CD8-positive, alpha-beta memory T cell (primary cell): ENCODE measurements around the gene ACTL8. TPM values are rescaled to one million over a fixed set of nuclear protein-coding genes. Genes with fewer than 3 reads are reported as not detected.

Experiments
- CTCF ChIA-PET: fragments of 350-600 bp; sonication (Branson Sonifier 250); formaldehyde crosslinking; loops from one replicate; lab custom pipeline; 2021; ENCODE audit warnings: antibody characterized with exemption; lab: Charles Lee
- POLR2A ChIA-PET: fragments of 350-600 bp; sonication (Branson Sonifier 250); formaldehyde crosslinking; loops from one replicate; lab custom pipeline; 2021; ENCODE audit warnings: antibody characterized with exemption; lab: Charles Lee
- DNase-seq, 5 donors: peaks; one replicate each; pipeline versions ENCODE4 v3.0.0 to v3.0.0-alpha.2; 2020 to 2022; ENCODE audit warnings: mixed read lengths in 1 of 5
- H3K27ac ChIP-seq: one replicate; pipeline ENCODE4 v1.7.0; 2013; ENCODE audit warnings: low read depth, mild to moderate bottlenecking, low read length, moderate library complexity
- H3K27me3 ChIP-seq: 2 replicates; pipeline ENCODE4 v1.7.0; 2013; ENCODE audit warnings: low read length, mild to moderate bottlenecking; ENCODE audit not compliant: insufficient read depth, poor library complexity, severe bottlenecking
- H3K36me3 ChIP-seq: 2 replicates; pipeline ENCODE4 v1.7.0; 2013; ENCODE audit warnings: mild to moderate bottlenecking, low read length, moderate library complexity; ENCODE audit not compliant: insufficient read depth
- H3K4me1 ChIP-seq: 2 replicates; pipeline ENCODE4 v1.7.0; 2013; ENCODE audit warnings: mild to moderate bottlenecking, low read length, moderate library complexity; ENCODE audit not compliant: insufficient read depth
- H3K4me3 ChIP-seq: 2 replicates; pipeline ENCODE4 v1.7.0; 2013; ENCODE audit warnings: mild to moderate bottlenecking, low read length
- H3K9me3 ChIP-seq: 2 replicates; pipeline ENCODE4 v1.7.0; 2013; ENCODE audit warnings: mild to moderate bottlenecking, low read length
- H3K27ac Mint-ChIP-seq, 8 donors: one replicate each; pipeline ENCODE4 v1.8.0; 2020 to 2021; ENCODE audit warnings: mixed read lengths in 8 of 8, mild to moderate bottlenecking in 6 of 8, inconsistent platforms in 3 of 8, moderate library complexity in 3 of 8
- H3K27me3 Mint-ChIP-seq, 2 donors: one replicate each; pipeline ENCODE4 v1.8.0; 2020 to 2021; ENCODE audit warnings: mixed read lengths in 2 of 2, mild to moderate bottlenecking in 1 of 2, moderate library complexity in 1 of 2
- H3K36me3 Mint-ChIP-seq, 3 donors: one replicate each; pipeline ENCODE4 v1.8.0; 2020 to 2021; ENCODE audit warnings: mixed read lengths in 3 of 3, inconsistent platforms in 1 of 3, mild to moderate bottlenecking in 1 of 3
- H3K4me1 Mint-ChIP-seq, 3 donors: one replicate each; pipeline ENCODE4 v1.8.0; 2020 to 2021; ENCODE audit warnings: mixed read lengths in 3 of 3, inconsistent platforms in 1 of 3, mild to moderate bottlenecking in 1 of 3
- H3K4me3 Mint-ChIP-seq, 7 donors: one replicate each; pipeline ENCODE4 v1.8.0; 2020 to 2021; ENCODE audit warnings: mixed read lengths in 7 of 7, mild to moderate bottlenecking in 6 of 7, moderate library complexity in 4 of 7, inconsistent platforms in 2 of 7
- H3K9me3 Mint-ChIP-seq, 5 donors: one replicate each; pipeline ENCODE4 v1.8.0; 2020 to 2022; ENCODE audit warnings: mixed read lengths in 5 of 5, mild to moderate bottlenecking in 3 of 5, moderate library complexity in 2 of 5, inconsistent platforms in 1 of 5
- polyA plus RNA-seq: library from polyadenylated mRNA; unstranded; fragments of 300-500 nt; fragmentation: Illumina TruSeq; gene quantifications from one replicate; pipeline ENCODE4 v1.2.3, GENCODE V29; 2021
- total RNA-seq, 2 experiments: library from RNA; stranded (reverse); gene quantifications; one replicate each; pipeline ENCODE4 v1.2.3, GENCODE V29; 2021

ACTL8 gene
- total and polyA plus RNA-seq, 3 experiments from 2014 or later: not detected

DNA sequence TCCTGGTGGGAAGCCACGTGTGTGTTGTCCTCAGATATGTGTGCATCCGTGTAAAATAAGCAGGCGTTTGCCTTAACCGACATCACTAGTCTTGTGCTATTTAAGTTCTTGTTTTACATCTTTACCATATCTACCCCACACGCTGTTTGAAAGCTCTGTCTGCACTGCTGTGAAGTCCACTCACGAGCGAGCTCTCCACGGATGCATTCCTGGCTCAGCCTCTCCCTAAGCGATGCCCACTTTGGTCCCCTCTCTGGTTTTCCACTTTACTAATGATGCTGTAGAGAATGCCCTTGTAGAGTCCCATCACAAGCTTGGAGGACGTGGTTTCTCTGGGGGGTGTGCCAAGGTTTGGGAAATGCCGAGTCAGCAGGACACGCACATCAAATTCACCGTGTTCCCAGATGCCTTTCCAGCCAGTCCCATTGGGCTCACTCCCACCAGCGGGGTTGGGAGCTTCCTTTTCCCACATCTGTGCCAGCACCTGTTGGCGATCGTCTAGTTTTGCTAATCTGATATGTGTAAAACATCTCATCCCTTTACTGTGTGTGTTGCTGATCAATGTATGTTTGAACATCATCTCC is 43.8 kb downstream of the ACTL8 start:
- Mint-ChIP-seq H3K27me3 (peaks cover 7 to 16% of the 10 kb centered on the region in 2 donors), H3K9me3 (peaks cover 0 to 3% (median 0%) of the 10 kb centered on the region in 5 donors), H3K27ac (no peak overlapping the region), H3K4me3 (no peak overlapping the region), H3K4me1 (no peaks in the 10 kb centered on the region), H3K36me3 (no peaks in the 10 kb centered on the region)
- CTCF ChIA-PET: no interaction called here
- Histone ChIP-seq H3K36me3 (no peaks in the 10 kb centered on the region), H3K4me3 (no peak overlapping the region), H3K4me1 (no peaks in the 10 kb centered on the region), H3K27me3 (no peaks in the 10 kb centered on the region), H3K27ac (no peak overlapping the region), H3K9me3 (no peaks in the 10 kb centered on the region)
- POLR2A ChIA-PET: no interaction called here
- no peak for DNase-seq

DNA sequence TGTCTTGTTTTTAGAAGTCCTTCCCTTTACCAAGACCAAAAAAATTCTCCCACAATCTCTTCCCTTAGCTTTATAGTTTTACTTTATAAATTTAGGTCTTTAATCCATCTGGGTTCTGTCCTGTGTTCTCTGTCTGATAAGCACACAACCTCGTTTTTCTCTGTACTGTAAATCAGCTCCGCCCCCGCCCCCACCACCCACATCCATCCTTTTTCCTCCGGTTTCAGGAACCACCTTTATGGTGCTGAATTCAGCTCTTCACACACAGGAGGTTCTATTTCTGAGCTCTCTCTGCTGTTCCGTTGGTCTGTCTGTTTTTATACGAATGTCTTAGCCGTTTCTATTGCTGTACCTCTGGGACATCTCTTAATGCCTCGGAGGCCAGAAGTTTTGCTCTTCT is 44.5 kb downstream of the ACTL8 start:
- no peaks in the 10 kb centered on the region for H3K36me3 Mint-ChIP-seq
- no peak for DNase-seq
- CTCF ChIA-PET: no interaction called here

GRCh38 chr1:17802164-17802563 is 47.0 kb downstream of the ACTL8 start:
- peaks cover 0 to 2% (median 0%) of the 10 kb centered on the region in 3 donors for H3K36me3 Mint-ChIP-seq
- POLR2A ChIA-PET: no interaction called here
- no peaks in the 10 kb centered on the region for H3K4me1 ChIP-seq
- CTCF ChIA-PET: no interaction called here
- H3K4me3 Mint-ChIP-seq: no peak overlapping the region
- H3K4me3 ChIP-seq: no peak overlapping the region
- H3K36me3 ChIP-seq: no peaks in the 10 kb centered on the region
- no peaks in the 10 kb centered on the region for H3K9me3 ChIP-seq
- H3K27ac Mint-ChIP-seq: peak overlapping the region in 2 of 8 donors; percentile 65 to 88
- H3K4me1 Mint-ChIP-seq: no peaks in the 10 kb centered on the region
- peaks cover 0 to 4% (median 0%) of the 10 kb centered on the region in 5 donors for H3K9me3 Mint-ChIP-seq
- no peak overlapping the region for H3K27ac ChIP-seq
- H3K27me3 ChIP-seq: no peaks in the 10 kb centered on the region
- DNase-seq: no peak
- H3K27me3 Mint-ChIP-seq: peaks cover 10 to 24% of the 10 kb centered on the region in 2 donors

More for the DNA sequence above, 44.5 kb downstream of the ACTL8 start:
- Histone ChIP-seq H3K9me3 (no peaks in the 10 kb centered on the region), H3K27me3 (no peaks in the 10 kb centered on the region), H3K27ac (no peak overlapping the region), H3K4me1 (no peaks in the 10 kb centered on the region), H3K4me3 (no peak overlapping the region), H3K36me3 (no peaks in the 10 kb centered on the region)
- peaks cover 0 to 3% (median 0%) of the 10 kb centered on the region in 5 donors for H3K9me3 Mint-ChIP-seq
- peak overlapping the region in 1 of 8 donors; percentile 8 for H3K27ac Mint-ChIP-seq
- H3K4me3 Mint-ChIP-seq: no peak overlapping the region
- peaks cover 8 to 11% of the 10 kb centered on the region in 2 donors for H3K27me3 Mint-ChIP-seq
- POLR2A ChIA-PET: no interaction called here
- H3K4me1 Mint-ChIP-seq: no peaks in the 10 kb centered on the region

DNA sequence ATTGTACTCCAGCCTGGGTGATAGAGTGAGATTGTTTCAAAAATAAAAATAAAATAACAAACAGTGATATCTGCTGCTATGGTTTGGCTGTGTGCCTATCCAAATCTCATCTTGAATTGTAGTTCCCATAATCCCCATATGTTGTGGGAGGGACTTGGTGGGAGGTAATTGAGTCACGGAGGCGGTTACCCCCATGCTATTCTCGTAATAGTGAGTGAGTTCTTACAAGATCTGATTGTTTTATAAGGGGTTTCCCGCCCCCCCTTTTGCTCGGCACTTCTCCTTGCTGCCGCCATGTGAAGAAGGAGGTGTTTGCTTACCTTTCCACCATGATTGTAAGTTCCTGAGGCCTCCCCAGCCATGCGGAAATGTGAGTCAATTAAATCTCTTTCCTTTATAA is 47.8 kb downstream of the ACTL8 start:
- Histone ChIP-seq H3K4me3 (no peak overlapping the region), H3K27me3 (no peaks in the 10 kb centered on the region), H3K36me3 (no peaks in the 10 kb centered on the region), H3K27ac (no peak overlapping the region), H3K4me1 (no peaks in the 10 kb centered on the region), H3K9me3 (no peaks in the 10 kb centered on the region)
- Mint-ChIP-seq H3K4me3 (no peak overlapping the region), H3K27me3 (peaks cover 10 to 28% of the 10 kb centered on the region in 2 donors), H3K27ac (no peak overlapping the region), H3K9me3 (peaks cover 0 to 4% (median 0%) of the 10 kb centered on the region in 5 donors), H3K4me1 (no peaks in the 10 kb centered on the region), H3K36me3 (peaks cover 0 to 2% (median 0%) of the 10 kb centered on the region in 3 donors)
- DNase-seq: no peak
- ChIA-PET CTCF (no interaction called here), POLR2A (no interaction called here)

- peaks cover 7 to 20% of the 10 kb centered on the region in 2 donors for H3K27me3 Mint-ChIP-seq
- H3K4me1 Mint-ChIP-seq: no peaks in the 10 kb centered on the region
- peaks cover 0 to 4% (median 0%) of the 10 kb centered on the region in 5 donors for H3K9me3 Mint-ChIP-seq
- peaks cover 0 to 2% (median 0%) of the 10 kb centered on the region in 3 donors for H3K36me3 Mint-ChIP-seq
- Histone ChIP-seq H3K36me3 (no peaks in the 10 kb centered on the region), H3K4me3 (no peak overlapping the region), H3K9me3 (no peaks in the 10 kb centered on the region), H3K4me1 (no peaks in the 10 kb centered on the region), H3K27me3 (no peaks in the 10 kb centered on the region), H3K27ac (no peak overlapping the region)
- no peak overlapping the region for H3K4me3 Mint-ChIP-seq
- DNase-seq: no peak
- POLR2A ChIA-PET: no interaction called here
- peak overlapping the region in 1 of 8 donors; percentile 67 for H3K27ac Mint-ChIP-seq
- CTCF ChIA-PET: no interaction called here
These were observed 50.9 kb downstream of the ACTL8 start for GRCh38 chr1:17805869-17806684.

GRCh38 chr1:17808816-17809215 is 53.7 kb downstream of the ACTL8 start:
- no peak overlapping the region for H3K4me3 ChIP-seq
- no peak overlapping the region for H3K4me3 Mint-ChIP-seq
- CTCF ChIA-PET: no interaction called here
- peaks cover 0 to 2% (median 0%) of the 10 kb centered on the region in 5 donors for H3K9me3 Mint-ChIP-seq
- H3K9me3 ChIP-seq: no peaks in the 10 kb centered on the region
- DNase-seq: no peak
- no peaks in the 10 kb centered on the region for H3K4me1 ChIP-seq
- peaks cover 2 to 20% of the 10 kb centered on the region in 2 donors for H3K27me3 Mint-ChIP-seq
- no peaks in the 10 kb centered on the region for H3K36me3 ChIP-seq
- POLR2A ChIA-PET: no interaction called here
- H3K27ac ChIP-seq: no peak overlapping the region
- H3K27me3 ChIP-seq: no peaks in the 10 kb centered on the region
- peaks cover 0 to 2% (median 0%) of the 10 kb centered on the region in 3 donors for H3K36me3 Mint-ChIP-seq
- no peaks in the 10 kb centered on the region for H3K4me1 Mint-ChIP-seq
- no peak overlapping the region for H3K27ac Mint-ChIP-seq

DNA sequence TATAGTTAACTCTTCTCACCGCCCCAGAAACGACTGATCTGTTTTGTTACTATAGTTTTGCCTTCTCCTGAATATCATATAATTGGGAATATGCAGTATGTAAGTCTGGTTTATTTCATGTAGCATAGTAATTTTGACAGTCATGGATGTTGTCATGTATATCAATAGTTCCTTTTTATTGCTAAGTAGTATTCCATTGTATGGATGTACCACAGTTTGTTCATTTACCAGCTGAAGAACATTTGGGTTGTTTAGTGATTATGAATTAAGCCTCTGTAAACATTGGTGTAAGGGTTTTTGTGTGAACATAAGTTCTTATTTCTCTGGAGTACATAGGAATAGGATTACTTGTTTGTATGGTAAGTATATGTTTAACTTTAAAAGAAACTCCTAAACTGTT is 55.5 kb downstream of the ACTL8 start:
- peaks cover 3 to 12% (median 4%) of the 10 kb centered on the region in 5 donors for H3K9me3 Mint-ChIP-seq

GRCh38 chr1:17816511-17816910 is 61.4 kb downstream of the ACTL8 start:
- CTCF ChIA-PET: no interaction called here
- H3K4me1 ChIP-seq: no peaks in the 10 kb centered on the region
- H3K4me1 Mint-ChIP-seq: no peaks in the 10 kb centered on the region
- H3K27ac ChIP-seq: no peak overlapping the region
- no peak for DNase-seq
- no peak overlapping the region for H3K27ac Mint-ChIP-seq
- no peak overlapping the region for H3K4me3 ChIP-seq
- H3K27me3 ChIP-seq: no peaks in the 10 kb centered on the region
- peaks cover 5 to 14% (median 6%) of the 10 kb centered on the region in 5 donors for H3K9me3 Mint-ChIP-seq
- POLR2A ChIA-PET: no interaction called here
- H3K4me3 Mint-ChIP-seq: no peak overlapping the region
- H3K27me3 Mint-ChIP-seq: peaks cover 9 to 15% of the 10 kb centered on the region in 2 donors
- no peaks in the 10 kb centered on the region for H3K9me3 ChIP-seq
- H3K36me3 Mint-ChIP-seq: peaks cover 0 to 4% (median 2%) of the 10 kb centered on the region in 3 donors
- H3K36me3 ChIP-seq: no peaks in the 10 kb centered on the region

More for the DNA sequence above, 55.5 kb downstream of the ACTL8 start:
- CTCF ChIA-PET: no interaction called here
- Histone ChIP-seq H3K27ac (no peak overlapping the region), H3K9me3 (no peaks in the 10 kb centered on the region), H3K36me3 (no peaks in the 10 kb centered on the region), H3K4me3 (no peak overlapping the region), H3K27me3 (no peaks in the 10 kb centered on the region), H3K4me1 (no peaks in the 10 kb centered on the region)
- Mint-ChIP-seq H3K27me3 (peaks cover 0 to 17% of the 10 kb centered on the region in 2 donors), H3K27ac (no peak overlapping the region), H3K4me1 (no peaks in the 10 kb centered on the region), H3K36me3 (peaks cover 0 to 4% (median 2%) of the 10 kb centered on the region in 3 donors), H3K4me3 (no peak overlapping the region)
- POLR2A ChIA-PET: no interaction called here
- no peak for DNase-seq
